Stimulated activated CD8-positive, alpha-beta memory T cell treated with anti-CD3 and anti-CD28 coated beads, Interleukin-15, amount 100 ng/mL, for 4 hours (primary cell): ENCODE measurements around the gene PLGRKT.
A peak's percentile ranks its signal among the peaks of the same experiment; 100 is the strongest.
"Not testable (repeated sequence)": the region's sequence is repeated elsewhere in the genome, so short reads cannot be mapped to it uniquely, and the experiment has no call there.

Source experiments
- DNase-seq, 2 donors: peaks; one replicate each; pipeline ENCODE4 v3.0.0-alpha.2; 2020; ENCODE audit warnings: low read depth in 2 of 2

The PLGRKT gene

GRCh38 chr9:5437254-5438216 is at the start of gene PLGRKT:
Gene PLGRKT, minus strand, starts transcription at chr9:5437925. Its CDS starts 5,948 bp downstream, at chr9:5431977.
- DNase-seq = peak; percentile 79 to 84

GRCh38 chr9:5486988-5487387 is 49.3 kb upstream of the PLGRKT start:
- DNase-seq = no peak

DNA sequence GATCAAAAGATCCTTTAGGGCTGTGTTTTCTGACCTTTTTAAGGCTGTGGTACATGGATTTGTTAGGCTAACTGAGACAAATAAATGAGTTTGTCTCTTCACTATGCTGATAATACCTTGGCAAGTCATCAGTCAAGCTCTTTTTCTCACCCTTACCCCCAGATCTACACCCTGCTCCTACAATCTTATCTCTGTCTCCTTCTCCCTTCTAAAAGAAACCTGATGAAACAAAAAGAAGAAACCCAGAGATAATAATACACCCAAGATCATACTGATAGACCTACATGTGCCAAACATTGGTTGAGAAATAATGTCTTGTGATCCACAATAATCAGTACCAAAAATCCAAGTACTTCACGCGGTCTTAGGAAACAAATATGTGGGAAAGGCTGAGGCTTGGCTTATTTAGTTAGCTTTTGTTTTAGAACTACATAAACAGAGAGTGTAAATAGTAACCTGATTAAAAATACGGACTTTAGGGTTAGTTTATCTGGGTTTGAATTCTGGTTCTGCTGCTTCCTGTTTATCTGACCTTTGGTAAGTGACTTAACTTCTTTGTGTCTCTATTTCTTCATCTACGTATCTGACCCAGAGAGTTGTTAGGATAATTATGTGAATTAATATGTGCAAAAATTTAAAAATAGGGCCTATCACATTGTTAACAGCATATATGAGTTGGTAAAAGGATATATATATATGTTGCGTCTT is 47.8 kb upstream of the PLGRKT start:
- no peak for DNase-seq

GRCh38 chr9:5483306-5483705 is 45.6 kb upstream of the PLGRKT start:
- no peak for DNase-seq

- no peak for DNase-seq
These were observed 44.5 kb upstream of the PLGRKT start for GRCh38 chr9:5482194-5482593.

DNA sequence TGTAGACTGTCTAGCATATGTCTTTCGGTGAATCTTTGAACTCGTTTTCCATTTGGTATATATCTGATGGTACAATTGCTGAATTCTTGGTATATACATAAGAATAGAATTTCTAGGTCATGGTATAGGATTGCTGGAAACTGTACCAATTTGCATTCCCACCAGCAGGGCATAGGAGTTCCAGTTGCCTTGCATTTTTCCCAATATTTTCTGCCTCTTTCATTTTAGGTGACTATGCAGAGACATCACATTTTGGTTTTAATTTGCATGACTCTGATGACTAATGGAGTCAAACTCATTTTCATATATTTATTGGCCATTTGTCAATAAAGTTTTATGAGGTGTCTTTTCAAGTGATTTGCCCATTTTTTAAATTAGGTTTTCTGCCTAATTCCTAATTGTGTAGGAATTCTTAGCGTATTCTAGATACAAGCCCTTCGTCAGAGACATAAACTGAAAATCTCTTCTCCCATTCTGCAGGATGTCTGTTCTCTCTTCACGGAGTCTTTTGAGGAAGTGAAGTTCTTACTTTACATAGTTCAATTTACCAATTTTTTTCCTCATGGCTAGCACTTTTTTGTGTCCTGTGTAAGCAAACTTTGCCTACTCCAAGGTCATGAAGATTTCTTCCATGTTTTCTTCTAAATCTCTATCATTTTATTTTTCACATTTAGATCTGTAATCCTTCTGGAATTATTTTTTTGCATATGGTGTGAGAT is 43.8 kb upstream of the PLGRKT start:
- DNase-seq = no peak

- no peak for DNase-seq
These were observed 43.2 kb upstream of the PLGRKT start for GRCh38 chr9:5480919-5481318.

DNA sequence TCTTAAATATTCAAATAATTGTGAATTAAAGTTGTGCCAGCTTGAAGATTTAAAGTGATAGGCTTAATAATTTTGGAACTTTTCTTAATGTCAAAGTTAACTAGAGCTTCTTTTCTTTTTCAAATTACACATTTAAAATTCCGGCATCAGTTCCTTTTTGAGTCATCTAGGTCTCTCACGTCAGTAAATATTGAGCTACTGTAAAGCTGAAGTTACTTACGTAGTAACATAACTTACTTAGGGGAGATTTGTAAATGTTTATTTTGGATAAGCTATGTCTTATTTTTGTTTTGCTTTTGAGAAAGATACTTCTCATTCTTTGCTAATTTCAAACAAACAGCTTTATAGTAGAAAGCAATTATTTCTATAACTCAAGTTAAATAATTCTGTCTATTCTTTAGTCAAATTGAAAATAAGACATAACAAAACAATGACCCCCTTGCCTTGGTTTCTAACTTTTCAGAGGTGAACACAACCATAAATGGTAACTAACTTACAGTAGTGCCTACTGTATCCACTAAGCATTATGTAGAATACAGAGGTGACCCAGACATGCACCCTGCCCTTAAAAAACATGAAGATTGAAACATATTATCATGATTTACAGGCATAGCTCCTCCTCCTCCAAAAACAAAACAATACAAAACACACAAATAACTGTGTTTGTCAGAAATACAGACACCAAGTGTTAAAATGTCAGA is 42.4 kb upstream of the PLGRKT start:
- no peak for DNase-seq

DNA sequence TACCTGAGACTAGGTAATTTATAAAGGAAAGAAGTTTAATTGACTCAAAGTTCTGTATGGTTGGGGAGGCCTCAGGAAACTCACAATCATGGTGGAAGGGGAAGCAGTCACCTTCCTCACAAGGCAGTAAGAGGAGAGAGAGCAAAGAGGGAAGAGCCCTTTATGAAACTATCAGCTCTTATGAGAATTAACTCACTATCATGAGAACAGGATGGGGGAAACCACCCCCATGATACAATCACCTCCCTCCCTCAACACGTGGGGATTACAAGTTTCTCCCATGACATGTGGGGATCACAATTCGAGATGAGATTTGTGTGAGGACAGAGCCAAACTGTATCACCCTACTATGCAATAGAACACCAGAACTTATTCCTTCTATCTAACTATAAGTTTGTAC is 40.5 kb upstream of the PLGRKT start:
- DNase-seq = no peak

DNA sequence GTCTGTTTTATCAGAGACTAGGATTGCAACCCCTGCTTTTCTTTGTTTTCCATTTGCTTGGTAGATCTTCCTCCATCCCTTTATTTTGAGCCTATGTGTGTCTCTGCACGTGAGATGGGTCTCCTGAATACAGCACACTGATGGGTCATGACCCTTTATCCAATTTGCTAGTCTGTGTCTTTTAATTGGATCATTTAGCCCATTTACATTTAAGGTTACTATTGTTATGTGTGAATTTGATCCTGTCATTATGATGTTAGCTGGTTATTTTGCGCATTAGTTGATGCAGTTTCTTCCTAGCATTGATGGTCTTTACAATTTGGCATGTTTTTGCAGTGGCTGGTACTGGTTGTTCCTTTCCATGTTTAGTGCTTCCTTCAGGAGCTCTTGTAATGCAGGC is 37.9 kb upstream of the PLGRKT start:
- DNase-seq = not testable (repeated sequence)

- DNase-seq = no peak
These were observed 33.1 kb upstream of the PLGRKT start for GRCh38 chr9:5470816-5471215.

DNA sequence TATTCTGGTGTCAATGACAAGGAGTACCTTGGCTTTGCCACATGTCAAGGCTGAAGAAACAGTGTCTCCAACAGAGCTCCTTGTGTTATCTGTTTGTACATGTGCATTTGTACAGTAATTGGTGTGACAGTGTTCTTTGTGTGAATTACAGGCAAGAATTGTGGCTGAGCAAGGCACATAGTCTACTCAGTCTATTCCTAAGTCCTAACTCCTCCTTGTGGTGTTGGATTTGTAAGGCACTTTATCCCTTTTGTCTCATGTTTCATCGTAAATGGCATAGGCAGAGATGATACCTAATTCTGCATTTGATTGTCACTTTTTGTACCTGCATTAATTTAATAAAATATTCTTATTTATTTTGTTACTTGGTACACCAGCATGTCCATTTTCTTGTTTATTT is 32.4 kb upstream of the PLGRKT start:
- no peak for DNase-seq

DNA sequence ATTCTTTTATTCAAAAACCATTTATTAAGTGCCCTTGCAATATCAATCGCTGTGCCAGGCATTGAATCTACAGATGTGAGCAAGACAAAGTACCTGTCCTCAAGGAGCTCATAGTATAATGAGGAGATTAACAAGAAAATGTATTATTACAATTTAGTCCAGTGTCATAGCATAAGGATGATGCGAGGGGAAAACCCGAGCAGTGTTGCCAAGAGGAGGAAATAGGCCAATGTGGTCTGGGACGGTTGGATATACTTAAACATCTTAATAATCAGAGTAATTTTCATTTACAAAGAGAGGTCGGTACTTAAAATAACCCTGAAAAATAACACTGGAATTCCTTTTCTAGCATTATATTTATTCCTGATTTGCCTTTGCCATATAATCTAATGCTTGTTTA is 31.1 kb upstream of the PLGRKT start:
- no peak for DNase-seq

- DNase-seq = no peak
These were observed 29.0 kb upstream of the PLGRKT start for GRCh38 chr9:5466766-5467165.

DNA sequence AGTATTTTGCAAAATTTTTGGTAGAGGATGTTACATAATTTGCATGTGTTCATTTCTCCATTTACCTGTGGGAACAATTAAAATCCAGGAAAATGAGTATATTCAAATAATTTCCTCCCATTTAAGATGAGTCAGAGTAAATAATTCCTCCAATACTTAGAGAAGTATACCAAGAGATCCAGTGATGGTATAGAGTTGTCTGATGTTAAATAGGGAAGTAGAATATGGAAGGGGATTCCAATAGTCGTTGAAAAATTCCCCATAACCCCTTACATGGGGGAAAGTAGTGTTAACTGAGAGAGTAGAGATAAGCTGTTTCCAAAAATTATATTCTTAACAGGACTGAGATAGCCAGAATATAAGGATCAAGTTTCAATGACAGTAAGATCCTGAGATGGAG is 28.3 kb upstream of the PLGRKT start:
- DNase-seq = no peak

DNA sequence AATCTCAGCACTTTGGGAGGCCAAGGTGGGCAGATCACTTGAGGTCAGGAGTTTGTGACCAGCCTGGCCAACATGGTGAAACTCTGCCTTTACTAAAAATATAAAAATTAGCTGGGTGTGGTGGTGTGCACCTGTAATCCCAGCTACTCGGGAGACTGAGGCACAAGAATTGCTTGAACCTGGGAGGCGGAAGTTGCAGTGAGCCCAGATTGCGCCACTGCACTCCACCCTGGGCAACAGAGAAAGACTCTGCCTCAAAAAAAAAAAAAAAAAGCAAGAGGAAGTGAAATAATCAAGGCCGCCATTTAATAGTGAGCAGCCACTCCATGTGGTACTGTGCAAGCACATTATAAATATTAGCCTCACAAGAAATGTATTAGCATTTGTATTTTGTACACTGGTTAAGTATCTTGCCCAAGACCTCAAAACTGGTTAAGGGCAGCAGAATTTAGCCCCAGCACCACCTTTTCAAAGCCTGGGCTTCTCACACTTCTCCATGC is 27.2 kb upstream of the PLGRKT start:
- DNase-seq = not testable (repeated sequence)

GRCh38 chr9:5460157-5460556 is 22.4 kb upstream of the PLGRKT start:
- DNase-seq = no peak

DNA sequence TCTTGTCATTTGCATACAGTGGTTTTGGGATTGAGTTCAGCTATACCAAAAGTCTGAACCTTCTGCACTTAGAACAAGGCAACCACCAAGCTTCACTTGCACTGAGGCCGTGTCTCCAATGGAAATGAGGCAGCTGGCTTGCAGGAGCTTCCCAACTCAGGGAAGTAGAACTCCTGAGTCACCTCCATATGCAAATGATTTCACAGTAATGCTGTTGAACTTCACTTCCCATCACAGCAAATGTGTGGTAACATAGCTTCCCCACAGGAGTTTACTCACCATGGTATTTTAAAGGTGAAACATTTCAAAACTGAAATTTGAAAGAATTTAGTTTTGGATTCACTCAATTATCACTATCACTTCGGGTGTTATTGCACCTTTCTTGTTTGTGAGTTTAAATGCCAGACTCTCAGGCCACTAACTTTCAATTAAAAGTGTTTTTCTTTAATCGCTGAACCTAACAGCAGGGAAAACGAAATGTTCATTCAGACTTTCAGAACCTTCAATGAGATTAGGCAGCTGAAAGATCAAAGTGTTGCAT is 21.6 kb upstream of the PLGRKT start:
- no peak for DNase-seq

- no peak for DNase-seq
These were observed 17.5 kb upstream of the PLGRKT start for GRCh38 chr9:5455181-5455580.

DNA sequence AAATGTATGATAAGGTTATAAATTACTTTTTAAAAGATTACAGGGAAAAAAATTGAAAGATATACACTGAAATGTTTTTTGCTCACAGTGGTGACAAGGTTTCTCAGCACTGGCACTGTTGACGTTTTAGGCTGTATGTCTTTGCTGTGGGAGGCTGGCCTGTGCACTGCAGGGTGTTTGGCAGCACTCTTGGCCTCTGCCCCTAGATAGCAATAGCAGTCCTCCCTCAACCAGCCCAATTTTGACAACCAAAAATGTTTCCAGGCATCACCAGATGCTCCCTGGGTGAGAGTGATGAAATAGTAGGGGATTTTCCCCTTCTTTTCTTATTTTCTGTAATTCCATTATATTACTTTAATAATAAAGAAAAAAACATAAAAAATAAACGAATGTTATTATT is 15.9 kb upstream of the PLGRKT start:
- no peak for DNase-seq

GRCh38 chr9:5453004-5453403 is 15.3 kb upstream of the PLGRKT start:
- no peak for DNase-seq
